ENCODE measurements around the gene NRXN3.

Gene NRXN3

GRCh38 chr14:78666336-78667056 lies 496.3 kb downstream of the NRXN3 start:
- no peak for DNase-seq

GRCh38 chr14:78667141-78667540 lies 497.0 kb downstream of the NRXN3 start:
- DNase-seq = no peak

DNA sequence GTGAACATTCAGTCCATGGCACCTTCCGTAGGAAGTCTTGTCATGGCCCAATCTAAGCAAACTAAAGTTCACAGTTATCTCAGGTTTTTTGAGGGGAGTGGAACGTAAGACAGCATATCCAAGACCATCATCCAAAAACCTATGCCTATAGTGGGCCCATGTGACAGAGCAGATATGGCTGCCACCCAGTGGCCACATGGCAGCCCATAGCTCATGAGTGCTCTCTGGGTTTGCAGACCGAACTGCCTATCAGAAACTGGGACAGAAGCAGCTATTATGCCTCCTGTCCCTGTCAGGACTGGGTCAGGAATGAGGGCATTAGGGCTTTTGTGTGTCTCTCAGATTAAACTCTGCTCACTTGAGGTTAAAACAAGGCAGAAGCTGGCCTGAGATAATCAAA lies 503.7 kb downstream of the NRXN3 start:
- DNase-seq = no peak

DNA sequence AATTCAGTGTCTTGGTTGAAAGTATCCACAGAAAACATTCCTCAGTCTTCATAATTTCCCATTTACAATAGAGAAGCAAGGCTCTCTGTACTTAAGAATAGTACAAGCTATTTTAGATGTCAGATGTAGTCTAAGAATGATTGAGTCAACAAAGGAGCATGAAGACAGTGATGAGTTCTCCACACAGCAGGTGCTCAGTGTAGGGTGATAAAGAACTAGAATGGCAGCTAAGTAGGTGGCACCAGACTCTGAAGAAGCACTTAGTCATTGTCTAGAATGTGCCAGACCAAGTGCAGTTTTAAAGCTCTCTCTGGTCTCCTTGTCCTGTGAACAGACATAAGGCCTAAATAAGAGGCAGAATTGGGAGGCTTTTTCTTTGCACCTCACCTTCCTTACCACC lies 504.6 kb downstream of the NRXN3 start:
- DNase-seq = no peak

- DNase-seq = no peak
These were observed 513.0 kb downstream of the NRXN3 start for GRCh38 chr14:78683206-78683605.

DNA sequence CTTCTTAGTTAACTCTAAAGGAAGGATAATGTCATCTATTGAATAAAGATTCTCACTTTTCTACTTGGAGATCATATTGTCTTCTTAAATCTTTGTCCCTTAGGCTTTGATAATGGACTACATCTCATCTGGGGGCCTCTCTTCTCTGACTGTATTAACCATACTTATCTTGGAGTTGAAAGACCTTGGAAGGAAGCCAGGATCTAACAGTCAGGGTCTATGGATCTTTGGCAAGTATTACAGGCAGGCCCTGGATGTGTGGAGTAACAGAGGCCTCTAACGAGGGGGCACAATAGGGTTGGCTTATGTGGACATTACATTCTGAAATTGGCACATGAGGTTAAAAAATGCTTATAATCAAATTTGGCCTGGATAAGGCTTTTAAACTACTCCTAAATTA lies 513.8 kb downstream of the NRXN3 start:
- no peak for DNase-seq

DNA sequence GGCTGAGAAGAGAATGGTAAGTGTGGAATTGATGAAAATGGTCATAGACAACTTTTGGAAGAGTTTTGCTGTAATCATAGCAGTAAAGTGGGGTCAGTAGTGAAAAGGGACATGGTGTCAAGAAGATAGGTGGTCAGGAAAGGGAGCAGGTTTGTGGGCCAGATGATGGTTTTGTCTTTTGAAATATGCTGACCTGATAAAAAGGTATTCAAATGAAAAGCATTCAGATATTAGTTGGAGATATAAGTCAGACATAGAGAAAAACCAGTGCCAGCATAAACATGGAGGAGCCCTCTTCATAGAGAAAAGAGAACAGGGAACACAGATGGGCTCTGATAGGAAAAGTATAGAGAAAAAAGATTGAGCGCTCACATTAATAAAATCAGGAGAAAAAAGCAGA lies 518.3 kb downstream of the NRXN3 start:
- no peak for DNase-seq

GRCh38 chr14:78690836-78691235 lies 520.7 kb downstream of the NRXN3 start:
- no peak for DNase-seq

GRCh38 chr14:78697341-78697740 lies 527.2 kb downstream of the NRXN3 start:
- no peak for DNase-seq

DNA sequence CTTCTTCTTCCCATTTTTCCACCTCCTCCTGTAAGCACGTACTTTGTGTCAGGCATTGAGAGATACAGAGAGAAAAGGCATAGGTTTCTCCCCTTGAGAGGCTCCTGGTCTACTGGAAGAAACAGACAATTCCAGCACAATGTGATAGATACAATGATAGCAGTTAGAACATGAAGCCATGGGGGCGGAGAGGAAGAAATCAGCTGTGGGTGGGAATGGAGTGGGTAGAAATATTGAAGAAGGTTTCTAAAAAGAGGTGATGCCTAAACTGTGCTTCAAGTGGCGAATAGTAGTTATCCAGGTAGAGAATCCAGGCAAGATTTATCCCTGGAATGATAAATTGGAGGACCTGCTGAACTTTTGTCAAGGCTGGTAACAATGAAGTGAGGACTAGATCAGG lies 528.8 kb downstream of the NRXN3 start:
- DNase-seq = no peak

DNA sequence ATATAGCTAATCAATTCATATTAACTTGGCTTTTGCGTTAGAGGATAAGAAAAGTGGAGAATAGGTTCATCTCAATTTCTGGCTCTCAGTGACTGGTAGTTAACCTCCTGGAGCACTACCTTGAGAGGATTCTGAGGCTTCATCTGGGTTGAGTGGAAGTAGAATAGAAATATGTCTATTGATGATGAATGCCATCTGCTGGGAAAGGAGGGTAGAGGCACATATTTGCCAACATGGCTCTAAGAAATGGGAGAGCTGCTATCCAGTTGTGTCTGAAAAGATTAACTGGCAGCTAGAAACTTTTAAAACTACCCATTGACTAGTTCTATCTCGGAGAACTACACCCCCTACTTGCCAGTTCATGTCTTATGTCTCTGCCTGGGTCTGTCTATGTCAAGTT lies 530.1 kb downstream of the NRXN3 start:
- DNase-seq = no peak

DNA sequence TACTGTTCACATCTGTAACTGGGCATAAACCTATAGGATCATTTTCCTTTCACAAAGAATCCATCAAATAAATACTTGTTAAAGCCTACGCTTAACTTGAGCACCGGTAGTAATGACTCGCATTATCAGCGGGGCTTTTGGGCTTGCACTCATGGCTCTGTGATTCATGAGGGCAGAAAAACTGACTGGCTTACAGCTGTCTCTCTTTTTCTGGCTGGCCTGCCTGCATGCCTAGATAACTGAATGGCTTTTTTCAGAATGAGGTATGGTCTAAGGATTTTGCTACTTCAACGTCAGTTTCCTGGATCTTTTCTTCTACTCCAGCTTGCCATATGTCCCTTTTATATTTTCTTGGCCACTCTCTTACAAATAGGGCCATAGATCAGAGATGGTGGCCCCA lies 531.1 kb downstream of the NRXN3 start:
- DNase-seq = no peak

GRCh38 chr14:78704965-78705364 lies 534.8 kb downstream of the NRXN3 start:
- DNase-seq = no peak

- DNase-seq = no peak
These were observed 535.8 kb downstream of the NRXN3 start for GRCh38 chr14:78705989-78706388.

- no peak for DNase-seq
These were observed 539.8 kb downstream of the NRXN3 start for GRCh38 chr14:78709795-78710557.

DNA sequence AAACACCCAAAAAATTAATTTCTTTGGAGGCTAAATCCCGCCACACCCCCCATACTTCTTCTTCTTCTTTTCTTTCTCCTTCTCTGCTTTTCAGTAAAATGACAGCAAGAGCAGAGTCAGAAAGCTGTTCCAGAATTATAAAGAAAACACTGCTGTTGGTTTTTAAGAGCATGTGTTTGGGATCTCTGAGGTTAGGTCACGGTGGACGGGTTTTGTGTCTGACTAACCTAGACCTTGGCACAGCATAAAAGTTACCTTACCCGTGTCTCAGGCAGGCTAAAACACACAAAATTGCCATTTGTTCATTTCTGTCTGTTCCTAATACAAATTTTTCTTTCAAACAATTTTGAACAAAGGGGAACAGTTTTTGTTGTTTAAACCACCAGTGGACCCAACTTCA lies 540.8 kb downstream of the NRXN3 start:
- no peak for DNase-seq

- DNase-seq = no peak
These were observed 543.5 kb downstream of the NRXN3 start for GRCh38 chr14:78713716-78714115.

DNA sequence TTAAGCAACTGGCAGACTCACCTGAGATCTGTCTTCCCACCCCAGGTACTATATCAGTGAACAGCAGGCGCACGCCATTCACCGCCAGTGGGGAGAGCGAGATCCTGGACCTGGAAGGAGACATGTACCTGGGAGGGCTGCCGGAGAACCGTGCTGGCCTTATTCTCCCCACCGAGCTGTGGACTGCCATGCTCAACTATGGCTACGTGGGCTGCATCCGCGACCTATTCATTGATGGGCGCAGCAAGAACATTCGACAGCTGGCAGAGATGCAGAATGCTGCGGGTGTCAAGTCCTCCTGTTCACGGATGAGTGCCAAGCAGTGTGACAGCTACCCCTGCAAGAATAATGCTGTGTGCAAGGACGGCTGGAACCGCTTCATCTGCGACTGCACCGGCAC lies 544.5 kb downstream of the NRXN3 start:
- no peak for DNase-seq

- DNase-seq = no peak
These were observed 551.7 kb downstream of the NRXN3 start for GRCh38 chr14:78721756-78722480.

DNA sequence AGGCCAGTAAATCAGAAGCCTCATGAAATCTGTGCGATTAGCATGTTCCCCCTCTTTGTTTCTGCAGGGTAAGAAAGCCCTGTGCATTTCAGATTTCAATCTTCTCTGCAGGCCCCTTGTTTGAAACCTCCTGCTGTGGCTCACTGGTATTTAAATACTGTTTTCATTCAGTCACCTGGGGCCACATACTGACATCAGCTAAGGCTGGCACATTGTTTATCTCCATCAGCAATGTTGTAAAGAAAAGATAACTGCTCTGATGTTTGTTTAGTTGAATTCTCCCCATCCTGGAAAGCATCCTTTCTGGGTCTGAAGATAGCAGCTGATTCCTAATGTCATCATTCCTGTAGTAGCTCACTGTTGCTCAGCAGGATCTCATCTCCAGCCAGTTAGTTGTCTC lies 554.9 kb downstream of the NRXN3 start:
- DNase-seq = no peak

DNA sequence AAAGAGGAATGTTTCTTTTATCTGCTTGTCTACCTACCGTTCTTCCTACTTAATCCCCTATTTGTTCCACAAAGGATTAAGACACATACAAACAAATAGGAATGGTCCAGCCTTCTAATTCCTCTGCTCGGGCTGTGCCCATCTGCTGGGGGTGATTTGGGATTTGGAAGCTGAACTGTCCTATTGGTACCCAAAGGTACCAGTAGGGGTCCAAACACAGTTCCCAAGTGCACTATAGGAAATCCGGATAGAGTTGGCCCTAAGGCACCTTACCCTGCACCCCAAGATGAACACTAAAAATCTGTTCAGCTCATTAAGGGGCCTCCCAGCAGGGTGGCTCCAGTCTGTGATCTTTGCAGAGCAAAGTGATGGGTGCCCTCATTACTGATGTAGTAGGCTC lies 566.9 kb downstream of the NRXN3 start:
- no peak for DNase-seq

DNA sequence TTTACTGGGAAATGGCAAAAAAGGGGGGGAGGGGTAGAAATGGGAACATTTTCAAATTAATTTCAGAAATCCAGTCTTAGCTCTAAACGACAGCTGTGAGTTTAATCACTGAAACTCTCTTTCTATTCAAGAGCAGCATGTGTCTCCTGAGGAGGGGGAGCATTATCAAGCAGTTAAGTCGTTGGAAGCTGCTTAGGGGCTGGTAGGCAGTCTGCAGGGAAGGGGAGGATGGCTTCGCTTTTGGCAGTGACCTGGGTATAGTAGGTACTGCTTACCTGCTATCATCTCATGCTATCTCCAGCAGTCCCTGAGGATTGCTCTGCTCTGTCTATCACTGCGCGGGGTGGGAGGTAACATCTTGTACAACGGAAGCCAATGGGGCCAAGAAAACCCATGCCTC lies 567.4 kb downstream of the NRXN3 start:
- DNase-seq = no peak

DNA sequence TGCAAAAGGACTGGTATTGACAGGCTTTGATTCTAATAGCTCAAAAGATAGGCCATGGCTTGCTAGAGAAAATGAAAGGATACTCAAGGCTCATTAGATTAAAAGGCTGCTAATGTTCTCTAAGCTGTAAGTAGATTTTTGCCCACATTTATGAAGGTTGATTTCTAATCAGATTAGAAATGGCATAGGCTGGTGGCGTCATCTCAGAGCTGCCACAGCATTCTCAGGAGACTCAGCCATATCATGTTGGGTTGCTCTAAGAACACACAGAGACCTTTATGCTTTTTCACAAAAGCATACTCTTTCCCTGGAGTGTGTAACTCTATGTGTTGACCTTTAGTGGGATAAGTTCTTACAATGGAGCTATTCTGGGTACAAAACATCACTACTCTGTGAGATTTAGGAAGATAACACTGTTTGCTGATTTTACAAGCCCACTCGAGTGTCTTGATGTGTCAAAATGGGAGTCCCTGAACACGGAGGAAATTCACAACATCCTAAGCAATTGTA lies 576.0 kb downstream of the NRXN3 start:
- DNase-seq = no peak

DNA sequence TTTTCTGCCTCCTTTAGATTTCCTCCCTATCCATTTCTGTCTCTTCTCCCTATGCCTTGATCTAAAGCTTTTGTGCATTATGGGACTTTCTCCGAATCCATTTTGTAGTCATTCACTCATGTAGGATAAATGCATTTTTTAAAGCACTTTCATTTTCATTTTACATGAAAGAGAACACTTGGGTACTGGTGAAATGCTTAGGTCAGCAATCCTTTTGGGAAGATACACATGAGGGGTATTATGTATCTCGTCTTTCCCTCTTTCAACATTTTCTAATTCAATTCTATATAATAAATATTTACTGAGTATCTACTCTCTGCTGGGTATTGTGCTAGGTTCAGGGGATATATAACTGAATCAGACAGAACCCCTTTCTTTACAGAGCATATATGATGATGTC lies 577.6 kb downstream of the NRXN3 start:
- no peak for DNase-seq
